ENCODE results near the gene BBS12. TPM values are rescaled to one million over a fixed set of nuclear protein-coding genes. Genes with fewer than 3 reads are reported as not detected.

BBS12 gene
- total RNA-seq, 2 experiments from 2014 or later: 1.3 to 1.4 TPM

DNA sequence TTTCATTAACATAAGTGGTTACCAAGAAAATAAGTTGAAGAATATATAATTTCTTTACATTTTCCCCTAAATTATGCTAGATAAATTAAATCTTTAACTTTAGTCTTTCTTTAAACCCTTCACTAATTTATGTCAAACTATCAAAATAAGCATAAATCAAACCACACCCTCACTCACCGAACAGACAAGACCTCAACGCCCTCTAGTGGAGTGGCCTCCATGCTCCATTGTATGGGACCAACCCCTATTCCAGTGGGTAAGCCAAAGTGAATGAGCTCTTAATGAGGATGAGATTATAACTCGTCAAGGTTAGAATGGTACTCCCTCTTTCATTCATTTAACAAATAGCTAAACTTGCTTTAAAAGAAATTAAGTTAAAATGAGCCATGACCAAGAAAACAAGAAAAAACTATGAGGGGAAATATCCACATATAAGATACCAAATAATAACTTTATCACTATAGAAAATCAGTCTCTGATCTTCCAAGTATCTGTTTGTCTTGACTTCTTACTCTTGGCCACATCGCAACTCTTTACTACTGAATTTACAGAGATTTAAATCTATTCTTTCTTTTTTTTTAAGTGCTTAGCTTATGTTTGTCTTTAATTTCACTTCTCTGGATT is 15.6 kb upstream of the BBS12 start:
- Mint-ChIP-seq H3K27ac (no peak overlapping the region), H3K4me1 (ENCODE audit: low read depth) (peaks cover 18% of the 10 kb centered on the region), H3K27me3 (ENCODE audit: low read depth) (peaks cover 3% of the 10 kb centered on the region), H3K4me3 (no peak overlapping the region), H3K36me3 (ENCODE audit: low read depth) (no peaks in the 10 kb centered on the region), H3K9me3 (ENCODE audit: insufficient read depth) (no peaks in the 10 kb centered on the region)
- ATAC-seq (peak; percentile 96), DNase-seq (peak; percentile 79)
- ChIA-PET POLR2A (no interaction called here), CTCF (interaction anchor here (0.6 to 3.8 kb wide), 26 partner anchors 9 to 1555 kb away, joined by 3 to 41 read pairs (median 4); partner anchors contain the start of gene BBS12)

DNA sequence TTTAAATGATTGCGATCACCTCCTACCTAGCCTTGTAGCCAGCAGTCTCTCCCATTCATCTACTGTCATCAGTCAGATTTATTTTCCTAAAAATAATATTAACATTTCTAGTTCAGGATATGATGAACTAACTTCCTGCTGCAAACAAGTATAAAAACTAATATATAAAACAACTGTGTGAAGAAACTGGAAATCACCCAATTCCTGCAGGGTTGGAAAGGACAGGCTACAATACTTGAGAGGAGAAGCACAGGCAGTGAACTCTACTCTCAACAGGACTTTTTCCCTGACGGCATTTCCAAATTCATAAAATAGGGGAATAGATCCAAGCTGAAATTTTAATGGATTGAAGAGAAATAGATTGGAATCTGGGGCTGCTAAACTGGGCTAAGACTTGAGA is 14.2 kb upstream of the BBS12 start:
- ChIA-PET CTCF (interaction anchor here (1.2 to 3.8 kb wide), 8 partner anchors 13 to 140 kb away, joined by 3 to 41 read pairs (median 12); partner anchors contain the start of gene BBS12), POLR2A (no interaction called here)

DNA sequence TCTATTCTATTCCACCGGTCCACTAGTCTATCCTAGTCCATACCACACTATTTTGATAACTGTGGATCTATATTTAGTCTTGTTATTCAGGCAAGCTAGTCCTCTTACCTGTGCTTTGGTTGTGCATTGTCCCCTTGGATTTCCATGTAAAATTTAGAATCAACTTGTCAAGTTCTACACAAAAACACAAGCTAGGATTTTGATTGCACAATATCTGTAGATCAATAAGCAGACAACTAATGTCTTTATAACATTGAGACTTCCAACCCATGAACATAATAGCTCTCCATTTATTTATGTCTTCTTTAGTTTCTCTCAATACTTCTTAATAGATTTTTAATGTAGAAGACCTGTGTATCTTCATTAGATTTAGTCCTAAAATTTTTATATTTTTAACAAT is 10.2 kb upstream of the BBS12 start:
- no peak overlapping the region for H3K27ac Mint-ChIP-seq
- no peaks in the 10 kb centered on the region for H3K9me3 Mint-ChIP-seq (ENCODE audit: insufficient read depth)
- DNase-seq (no peak), ATAC-seq (no peak)
- H3K4me1 Mint-ChIP-seq (ENCODE audit: low read depth): no peaks in the 10 kb centered on the region
- ChIA-PET CTCF (interaction anchor here (0.6 kb wide), 1 partner anchor 1532 kb away, joined by 3 read pairs; no protein-coding TSS in a partner anchor), POLR2A (no interaction called here)
- H3K27me3 Mint-ChIP-seq (ENCODE audit: low read depth): peaks cover 26% of the 10 kb centered on the region
- H3K4me3 Mint-ChIP-seq: no peak overlapping the region
- H3K36me3 Mint-ChIP-seq (ENCODE audit: low read depth): no peaks in the 10 kb centered on the region

More for the DNA sequence above, 14.2 kb upstream of the BBS12 start:
- Mint-ChIP-seq H3K27ac (no peak overlapping the region), H3K27me3 (ENCODE audit: low read depth) (peaks cover 9% of the 10 kb centered on the region), H3K4me1 (ENCODE audit: low read depth) (peaks cover 12% of the 10 kb centered on the region), H3K4me3 (no peak overlapping the region), H3K9me3 (ENCODE audit: insufficient read depth) (no peaks in the 10 kb centered on the region), H3K36me3 (ENCODE audit: low read depth) (no peaks in the 10 kb centered on the region)
- DNase-seq (no peak), ATAC-seq (no peak)

DNA sequence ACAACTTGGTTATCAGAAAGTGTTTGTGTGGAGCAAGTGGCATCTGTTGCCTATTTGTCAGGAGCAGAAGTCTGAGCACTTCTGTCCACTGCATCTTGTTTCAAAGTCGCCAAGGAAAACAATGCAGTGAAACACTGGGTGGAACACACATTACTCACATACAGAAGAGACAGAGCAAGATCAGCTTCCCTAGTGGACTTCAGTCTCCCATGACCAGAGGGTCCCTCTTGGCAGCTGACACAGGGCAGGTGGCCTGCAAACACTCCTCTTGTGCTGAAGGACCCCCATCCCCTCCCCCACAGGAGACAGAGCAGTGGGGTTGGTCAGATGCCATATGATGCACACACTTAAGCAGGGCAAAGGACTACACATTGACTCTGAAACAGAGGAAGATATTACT is 3.6 kb upstream of the BBS12 start:
- H3K4me3 Mint-ChIP-seq: no peak overlapping the region
- CTCF ChIA-PET: interaction anchor here (1.5 to 4.3 kb wide), 2 partner anchors 11 to 150 kb away, joined by 3 to 38 read pairs; no protein-coding TSS in a partner anchor
- DNase-seq: no peak
- no peaks in the 10 kb centered on the region for H3K36me3 Mint-ChIP-seq (ENCODE audit: low read depth)
- peaks cover 13% of the 10 kb centered on the region for H3K4me1 Mint-ChIP-seq (ENCODE audit: low read depth)
- H3K27ac Mint-ChIP-seq: no peak overlapping the region
- peaks cover 14% of the 10 kb centered on the region for H3K27me3 Mint-ChIP-seq (ENCODE audit: low read depth)
- no peaks in the 10 kb centered on the region for H3K9me3 Mint-ChIP-seq (ENCODE audit: insufficient read depth)
- POLR2A ChIA-PET: no interaction called here
- ATAC-seq: no peak

DNA sequence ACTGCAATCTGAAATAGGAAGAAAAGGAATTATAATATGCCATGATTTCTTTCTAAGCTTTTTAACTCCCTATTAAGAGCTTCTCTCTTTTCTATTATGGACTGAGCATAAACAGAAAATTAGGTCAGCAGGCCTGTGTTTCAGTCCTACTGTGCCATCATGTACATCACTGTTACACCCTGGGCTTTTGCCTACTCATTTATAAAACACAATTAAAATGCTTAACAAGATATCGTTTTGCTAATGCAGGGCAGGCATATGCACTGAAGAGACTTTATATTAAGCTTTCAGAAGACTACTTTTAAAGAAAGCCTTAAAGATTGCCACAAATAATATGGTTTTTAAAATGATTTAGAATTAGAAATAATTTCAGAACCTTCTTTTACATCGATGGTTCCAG is 828 bp upstream of the BBS12 start:
- peaks cover 13% of the 10 kb centered on the region for H3K4me1 Mint-ChIP-seq (ENCODE audit: low read depth)

DNA sequence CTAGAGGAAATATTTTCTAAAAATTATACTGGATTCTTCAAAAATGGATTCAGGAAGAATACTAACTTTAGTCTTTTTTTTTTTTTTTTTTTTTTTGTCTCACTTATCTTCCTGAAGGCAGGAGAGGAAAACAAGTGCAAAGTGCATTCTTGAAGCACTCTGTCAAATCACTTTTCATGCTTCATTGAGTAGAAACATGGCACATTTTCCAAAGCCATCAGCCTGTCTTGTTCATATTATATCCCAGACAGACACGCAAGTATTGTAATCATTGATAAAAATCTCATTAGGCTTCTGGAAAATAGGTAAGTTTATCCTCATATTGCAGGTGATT is 1.2 kb downstream of the BBS12 start:
- ChIA-PET CTCF (interaction anchor here (2.1 kb wide), 1 partner anchor 155 kb away, joined by 11 read pairs; no protein-coding TSS in a partner anchor), POLR2A (no interaction called here)
- no peak for ATAC-seq
- H3K4me3 Mint-ChIP-seq: peak overlapping the region; percentile 93
- no peak overlapping the region for H3K27ac Mint-ChIP-seq
- no peaks in the 10 kb centered on the region for H3K9me3 Mint-ChIP-seq (ENCODE audit: insufficient read depth)
- no peaks in the 10 kb centered on the region for H3K27me3 Mint-ChIP-seq (ENCODE audit: low read depth)
- peaks cover 13% of the 10 kb centered on the region for H3K4me1 Mint-ChIP-seq (ENCODE audit: low read depth)
- peaks cover 7% of the 10 kb centered on the region for H3K36me3 Mint-ChIP-seq (ENCODE audit: low read depth)
- no peak for DNase-seq

More for the DNA sequence above, 828 bp upstream of the BBS12 start:
- ChIA-PET CTCF (interaction anchor here (0.9 to 4.3 kb wide), 14 partner anchors 8 to 832 kb away, joined by 3 to 38 read pairs (median 9); partner anchors contain the start of gene NUDT6), POLR2A (interaction anchor here (0.8 to 1.4 kb wide), 3 partner anchors 153 to 192 kb away, joined by 3 to 5 read pairs (median 4); partner anchors contain the start of gene NUDT6)
- Mint-ChIP-seq H3K4me3 (no peak overlapping the region), H3K9me3 (ENCODE audit: insufficient read depth) (no peaks in the 10 kb centered on the region), H3K27ac (no peak overlapping the region), H3K27me3 (ENCODE audit: low read depth) (no peaks in the 10 kb centered on the region), H3K36me3 (ENCODE audit: low read depth) (no peaks in the 10 kb centered on the region)
- ATAC-seq (no peak), DNase-seq (no peak)

DNA sequence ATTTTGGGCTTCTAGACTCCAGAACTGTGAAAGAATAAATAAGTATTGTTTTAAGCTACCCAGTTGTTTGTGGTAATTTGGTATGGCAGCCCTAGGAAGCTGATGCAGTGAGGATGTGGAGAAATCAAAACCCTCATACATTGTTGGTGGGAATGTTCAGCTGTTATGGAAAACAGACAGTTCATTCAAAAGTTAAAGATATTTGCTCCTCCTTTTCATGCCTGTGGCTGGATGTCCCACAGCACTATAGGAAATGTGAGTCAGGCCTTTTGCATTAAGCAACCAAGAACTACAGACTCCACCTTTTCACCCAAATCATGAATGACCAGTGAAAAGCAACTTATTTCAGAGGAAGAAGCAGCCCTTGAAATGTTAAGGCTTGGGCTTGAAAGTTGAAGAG is 6.7 kb downstream of the BBS12 start:
- ChIA-PET CTCF (no interaction called here), POLR2A (no interaction called here)
- Mint-ChIP-seq H3K9me3 (ENCODE audit: insufficient read depth) (peaks cover 9% of the 10 kb centered on the region), H3K4me1 (ENCODE audit: low read depth) (no peaks in the 10 kb centered on the region), H3K36me3 (ENCODE audit: low read depth) (peaks cover 7% of the 10 kb centered on the region), H3K27ac (no peak overlapping the region), H3K27me3 (ENCODE audit: low read depth) (no peaks in the 10 kb centered on the region), H3K4me3 (no peak overlapping the region)
- ATAC-seq (no peak), DNase-seq (no peak)

DNA sequence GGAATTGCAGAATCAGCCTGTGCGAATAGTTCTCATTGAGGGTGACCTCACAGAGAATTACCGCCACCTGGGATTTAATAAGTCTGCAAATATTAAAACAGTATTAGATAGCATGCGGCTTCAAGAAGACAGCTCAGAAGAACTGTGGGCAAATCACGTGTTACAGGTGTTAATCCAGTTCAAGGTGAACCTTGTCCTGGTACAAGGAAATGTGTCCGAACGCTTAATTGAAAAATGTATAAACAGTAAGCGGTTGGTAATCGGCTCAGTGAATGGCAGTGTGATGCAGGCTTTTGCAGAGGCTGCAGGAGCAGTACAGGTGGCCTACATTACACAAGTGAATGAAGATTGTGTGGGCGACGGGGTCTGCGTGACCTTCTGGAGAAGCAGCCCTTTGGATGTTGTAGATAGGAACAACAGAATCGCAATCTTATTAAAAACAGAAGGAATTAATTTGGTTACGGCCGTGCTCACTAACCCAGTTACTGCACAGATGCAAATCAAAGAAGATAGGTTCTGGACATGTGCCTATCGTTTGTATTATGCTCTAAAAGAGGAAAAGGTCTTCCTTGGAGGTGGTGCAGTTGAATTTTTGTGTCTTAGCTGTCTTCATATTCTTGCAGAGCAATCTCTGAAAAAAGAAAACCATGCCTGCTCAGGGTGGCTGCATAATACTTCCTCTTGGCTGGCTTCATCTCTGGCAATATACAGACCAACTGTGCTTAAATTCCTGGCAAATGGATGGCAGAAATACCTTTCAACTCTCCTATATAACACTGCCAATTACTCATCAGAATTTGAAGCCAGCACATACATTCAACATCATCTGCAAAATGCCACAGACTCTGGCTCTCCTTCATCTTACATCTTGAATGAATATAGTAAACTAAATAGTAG is 10.7 kb downstream of the BBS12 start:
- ChIA-PET CTCF (interaction anchor here (1.8 to 2.6 kb wide), 2 partner anchors 15 to 26 kb away, joined by 4 to 8 read pairs; no protein-coding TSS in a partner anchor), POLR2A (no interaction called here)
- Mint-ChIP-seq H3K36me3 (ENCODE audit: low read depth) (peaks cover 9% of the 10 kb centered on the region), H3K9me3 (ENCODE audit: insufficient read depth) (peaks cover 12% of the 10 kb centered on the region), H3K27me3 (ENCODE audit: low read depth) (no peaks in the 10 kb centered on the region), H3K4me1 (ENCODE audit: low read depth) (peaks cover 12% of the 10 kb centered on the region), H3K4me3 (no peak overlapping the region), H3K27ac (no peak overlapping the region)
- ATAC-seq: no peak
- no peak for DNase-seq

DNA sequence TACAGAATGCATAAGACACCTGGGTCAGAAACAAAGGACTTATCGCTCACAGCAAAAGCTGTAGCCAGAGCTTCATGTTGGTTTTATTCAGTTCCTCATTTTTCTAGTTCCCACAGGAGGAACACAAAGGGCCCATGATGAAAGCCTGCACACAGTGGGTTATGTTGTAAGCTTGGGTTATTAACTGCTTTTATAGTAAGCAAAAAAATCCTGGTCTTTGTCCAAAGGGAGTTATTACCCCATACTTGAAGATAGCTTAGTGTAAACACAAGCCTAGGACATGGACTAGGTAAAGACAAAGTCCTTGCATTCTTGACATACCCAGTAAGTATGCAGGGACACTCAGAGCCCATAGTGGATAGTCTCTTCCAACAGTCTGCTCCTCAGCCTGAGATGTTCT is 11.7 kb downstream of the BBS12 start:
- ChIA-PET POLR2A (no interaction called here), CTCF (interaction anchor here (0.6 to 2.6 kb wide), 3 partner anchors 14 to 182 kb away, joined by 3 to 8 read pairs (median 4); no protein-coding TSS in a partner anchor)
- Mint-ChIP-seq H3K9me3 (ENCODE audit: insufficient read depth) (peaks cover 12% of the 10 kb centered on the region), H3K27me3 (ENCODE audit: low read depth) (no peaks in the 10 kb centered on the region), H3K4me3 (no peak overlapping the region), H3K4me1 (ENCODE audit: low read depth) (peaks cover 12% of the 10 kb centered on the region), H3K27ac (no peak overlapping the region), H3K36me3 (ENCODE audit: low read depth) (peaks cover 9% of the 10 kb centered on the region)
- DNase-seq (no peak), ATAC-seq (no peak)

DNA sequence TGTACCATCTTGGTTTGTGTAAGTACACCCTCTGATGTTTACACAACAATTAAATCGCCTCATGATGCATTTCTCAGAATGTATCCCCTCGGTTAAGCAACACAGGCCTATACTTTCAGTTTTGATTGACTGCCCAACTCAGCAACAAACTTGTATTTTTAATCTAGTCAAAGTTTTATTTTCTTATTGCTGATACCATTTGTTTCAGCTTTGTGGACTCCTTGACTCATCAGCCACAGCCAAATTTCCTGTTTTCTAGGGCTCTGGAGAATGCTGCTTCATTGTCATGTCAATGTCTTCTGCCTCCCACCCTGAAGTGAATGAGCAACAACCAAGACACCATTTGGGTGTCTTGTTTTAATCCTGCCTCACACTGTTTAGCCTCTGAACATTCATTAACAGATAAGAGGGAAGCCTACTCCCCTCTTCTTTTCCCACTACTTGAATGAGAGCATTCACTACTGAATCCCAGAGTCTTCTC is 14.0 kb downstream of the BBS12 start:
- peak overlapping the region; percentile 22 for H3K27ac Mint-ChIP-seq
- POLR2A ChIA-PET: no interaction called here
- ATAC-seq (peak; percentile 64), DNase-seq (peak; percentile 28)
- H3K4me3 Mint-ChIP-seq: no peak overlapping the region
- peaks cover 9% of the 10 kb centered on the region for H3K36me3 Mint-ChIP-seq (ENCODE audit: low read depth)
- peaks cover 6% of the 10 kb centered on the region for H3K9me3 Mint-ChIP-seq (ENCODE audit: insufficient read depth)
- peaks cover 12% of the 10 kb centered on the region for H3K4me1 Mint-ChIP-seq (ENCODE audit: low read depth)
- H3K27me3 Mint-ChIP-seq (ENCODE audit: low read depth): peaks cover 13% of the 10 kb centered on the region
- CTCF ChIA-PET: interaction anchor here (2.3 to 2.5 kb wide), 2 partner anchors 11 to 14 kb away, joined by 10 to 12 read pairs; partner anchors contain the start of gene BBS12

DNA sequence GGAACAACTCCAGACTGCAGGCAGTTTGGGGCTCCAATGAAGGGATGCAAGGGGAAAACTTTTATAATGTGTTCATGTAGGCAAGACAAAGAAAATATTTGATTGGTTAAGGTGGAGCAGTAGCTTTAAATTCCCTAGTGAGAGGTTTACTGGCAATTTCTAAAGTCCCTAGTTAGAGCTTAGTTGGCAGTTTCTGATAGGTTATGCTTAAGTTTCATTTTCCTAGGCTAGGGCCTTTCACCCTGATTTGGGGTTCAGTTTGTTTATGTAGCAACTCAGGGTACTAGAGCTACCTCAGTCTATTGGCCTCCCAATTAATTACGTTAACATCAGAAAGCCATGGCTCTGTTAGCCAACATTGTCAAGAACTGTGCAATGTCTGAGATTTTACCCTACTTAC is 14.6 kb downstream of the BBS12 start:
- Mint-ChIP-seq H3K27me3 (ENCODE audit: low read depth) (peaks cover 18% of the 10 kb centered on the region), H3K9me3 (ENCODE audit: insufficient read depth) (peaks cover 6% of the 10 kb centered on the region), H3K4me3 (no peak overlapping the region), H3K4me1 (ENCODE audit: low read depth) (peaks cover 12% of the 10 kb centered on the region), H3K36me3 (ENCODE audit: low read depth) (peaks cover 9% of the 10 kb centered on the region), H3K27ac (peak overlapping the region; percentile 22)
- ATAC-seq (no peak), DNase-seq (no peak)
- POLR2A ChIA-PET: no interaction called here
- CTCF ChIA-PET: interaction anchor here (2.3 to 2.5 kb wide), 2 partner anchors 11 to 15 kb away, joined by 10 to 12 read pairs; partner anchors contain the start of gene BBS12
